ENCODE data around the gene PRRG4. TPM values are rescaled to one million over a fixed set of nuclear protein-coding genes. Genes with fewer than 3 reads are reported as not detected.

Gene PRRG4
- total and polyA plus RNA-seq, 2 experiments from 2014 or later = 3.0 to 12.1 TPM

DNA sequence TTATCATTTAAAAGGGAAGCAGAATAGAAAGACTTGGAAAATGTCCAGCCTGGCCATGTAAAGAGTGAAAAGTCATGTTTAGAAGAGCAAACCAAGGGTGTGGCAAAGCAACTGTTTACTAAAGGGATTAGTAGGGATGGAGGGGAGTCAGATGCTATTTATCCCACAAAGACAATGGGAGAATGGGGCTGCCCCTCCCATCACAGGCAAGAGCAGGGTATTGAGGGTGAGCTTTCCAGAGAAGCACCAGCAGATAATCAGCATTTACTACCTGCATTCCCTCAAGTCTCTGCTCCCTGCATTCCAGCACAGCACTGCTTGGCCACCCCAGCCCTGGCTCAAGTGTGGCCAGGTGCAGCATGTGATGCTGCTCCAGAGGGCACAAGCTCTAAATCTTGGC lies 44.4 kb downstream of the PRRG4 start:
- Histone ChIP-seq H3K79me2 (no peaks in the 10 kb centered on the region), H3K36me3 (replicated peaks; ENCODE audit: insufficient read depth, low read depth) (no peaks in the 10 kb centered on the region), H3K4me2 (no peak overlapping the region), H3K9me2 (replicated peaks; ENCODE audit: insufficient read depth) (no peaks in the 10 kb centered on the region), H3K9me3 (ENCODE audit: low read depth) (no peaks in the 10 kb centered on the region), H4K20me1 (ENCODE audit: insufficient read depth, poor library complexity, severe bottlenecking) (no peaks in the 10 kb centered on the region), H2AFZ (no peak overlapping the region), H3K27ac (no peak overlapping the region), H3K4me1 (ENCODE audit: insufficient read depth) (no peaks in the 10 kb centered on the region), H3K27me3 (no peaks in the 10 kb centered on the region), H3K4me3 (no peak overlapping the region)
- TF ChIP-seq, protein P1, sequence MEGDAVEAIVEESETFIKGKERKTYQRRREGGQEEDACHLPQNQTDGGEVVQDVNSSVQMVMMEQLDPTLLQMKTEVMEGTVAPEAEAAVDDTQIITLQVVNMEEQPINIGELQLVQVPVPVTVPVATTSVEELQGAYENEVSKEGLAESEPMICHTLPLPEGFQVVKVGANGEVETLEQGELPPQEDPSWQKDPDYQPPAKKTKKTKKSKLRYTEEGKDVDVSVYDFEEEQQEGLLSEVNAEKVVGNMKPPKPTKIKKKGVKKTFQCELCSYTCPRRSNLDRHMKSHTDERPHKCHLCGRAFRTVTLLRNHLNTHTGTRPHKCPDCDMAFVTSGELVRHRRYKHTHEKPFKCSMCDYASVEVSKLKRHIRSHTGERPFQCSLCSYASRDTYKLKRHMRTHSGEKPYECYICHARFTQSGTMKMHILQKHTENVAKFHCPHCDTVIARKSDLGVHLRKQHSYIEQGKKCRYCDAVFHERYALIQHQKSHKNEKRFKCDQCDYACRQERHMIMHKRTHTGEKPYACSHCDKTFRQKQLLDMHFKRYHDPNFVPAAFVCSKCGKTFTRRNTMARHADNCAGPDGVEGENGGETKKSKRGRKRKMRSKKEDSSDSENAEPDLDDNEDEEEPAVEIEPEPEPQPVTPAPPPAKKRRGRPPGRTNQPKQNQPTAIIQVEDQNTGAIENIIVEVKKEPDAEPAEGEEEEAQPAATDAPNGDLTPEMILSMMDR (IDR thresholded peaks at IDR 0.05; ENCODE audit: poor library complexity) = no peak
- TF ChIP-seq EZH2phosphoT487 (IDR thresholded peaks at IDR 0.05; ENCODE audit: low read depth, severe bottlenecking, unreplicated experiment) (no peak), EZH2 (IDR thresholded peaks at IDR 0.05; ENCODE audit: borderline replicate concordance) (no peak)
- no peak for DNase-seq (ENCODE audit: low spot score)

DNA sequence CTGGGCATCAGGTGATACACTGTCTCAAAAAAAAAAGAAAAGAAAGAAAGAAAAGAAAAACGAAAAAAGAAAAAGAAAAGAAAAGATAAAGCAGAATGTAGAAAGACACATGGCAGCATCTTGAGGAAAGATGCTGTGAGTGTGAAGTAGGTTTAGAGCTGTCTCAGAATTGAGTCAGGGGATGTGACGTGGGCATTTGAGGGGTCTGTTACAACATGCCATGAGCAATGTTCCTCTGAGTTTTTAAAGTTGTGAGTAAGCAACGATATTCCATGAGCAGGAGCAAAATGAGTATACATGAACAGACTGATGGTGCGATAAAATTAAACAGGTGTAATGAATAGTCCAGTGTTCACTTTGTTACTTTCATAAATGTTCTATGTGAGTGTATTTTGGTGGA lies 51.6 kb downstream of the PRRG4 start:
- H3K9me3 ChIP-seq (ENCODE audit: low read depth) = no peaks in the 10 kb centered on the region
- H3K9me2 ChIP-seq (replicated peaks; ENCODE audit: insufficient read depth) = no peaks in the 10 kb centered on the region
- H3K79me2 ChIP-seq = no peaks in the 10 kb centered on the region
- H2AFZ ChIP-seq = no peak overlapping the region
- H3K27ac ChIP-seq = no peak overlapping the region
- TF ChIP-seq, protein P1 (IDR thresholded peaks at IDR 0.05; ENCODE audit: poor library complexity) = no peak
- TF ChIP-seq EZH2phosphoT487 (IDR thresholded peaks at IDR 0.05; ENCODE audit: low read depth, severe bottlenecking, unreplicated experiment) (no peak), EZH2 (IDR thresholded peaks at IDR 0.05; ENCODE audit: borderline replicate concordance) (no peak)
- no peaks in the 10 kb centered on the region for H4K20me1 ChIP-seq (ENCODE audit: insufficient read depth, poor library complexity, severe bottlenecking)
- no peaks in the 10 kb centered on the region for H3K27me3 ChIP-seq
- H3K4me1 ChIP-seq (ENCODE audit: insufficient read depth) = no peaks in the 10 kb centered on the region
- H3K4me2 ChIP-seq = no peak overlapping the region
- H3K36me3 ChIP-seq (replicated peaks; ENCODE audit: insufficient read depth, low read depth) = no peaks in the 10 kb centered on the region
- no peak overlapping the region for H3K4me3 ChIP-seq
- WGBS (ENCODE audit: low lambda C conversion rate, missing lambda C conversion rate) = 45% methylated on average over 4 of the region's 4 CpGs
- no peak for DNase-seq (ENCODE audit: low spot score)

GRCh38 chr11:32883421-32883820 lies 53.7 kb downstream of the PRRG4 start:
- H3K79me2 ChIP-seq = no peaks in the 10 kb centered on the region

More at GRCh38 chr11:32883421-32883820, 53.7 kb downstream of the PRRG4 start:
- WGBS (ENCODE audit: low lambda C conversion rate, missing lambda C conversion rate) = 72% methylated on average over 3 of the region's 3 CpGs
- no peak for DNase-seq (ENCODE audit: low spot score)
- Histone ChIP-seq H3K9me3 (ENCODE audit: low read depth) (no peaks in the 10 kb centered on the region), H3K27me3 (no peaks in the 10 kb centered on the region), H3K9me2 (replicated peaks; ENCODE audit: insufficient read depth) (no peaks in the 10 kb centered on the region), H3K36me3 (replicated peaks; ENCODE audit: insufficient read depth, low read depth) (no peaks in the 10 kb centered on the region), H3K4me1 (ENCODE audit: insufficient read depth) (no peaks in the 10 kb centered on the region), H3K4me3 (no peak overlapping the region), H4K20me1 (ENCODE audit: insufficient read depth, poor library complexity, severe bottlenecking) (no peaks in the 10 kb centered on the region), H3K27ac (no peak overlapping the region), H2AFZ (no peak overlapping the region), H3K4me2 (no peak overlapping the region)
- TF ChIP-seq EZH2phosphoT487 (IDR thresholded peaks at IDR 0.05; ENCODE audit: low read depth, severe bottlenecking, unreplicated experiment) (no peak), EZH2 (IDR thresholded peaks at IDR 0.05; ENCODE audit: borderline replicate concordance) (no peak)
- TF ChIP-seq, protein P1 (IDR thresholded peaks at IDR 0.05; ENCODE audit: poor library complexity) = no peak

Data from hepatocyte (in vitro differentiated cells).